Keratinocyte (primary cell): ENCODE results near the gene SETBP1.

Source experiments
- EZH2 ChIP-seq: IDR thresholded peaks from one replicate; pipeline ENCODE4 v1.6.1; 2012; ENCODE audit warnings: inconsistent platforms, mild to moderate bottlenecking, low read length, moderate library complexity
- TF ChIP-seq, protein P1 (sequence below), 3 experiments: IDR thresholded peaks in 1 of 3; conservative IDR thresholded peaks in 1 of 3; optimal IDR thresholded peaks in 1 of 3; 2 replicates in 2 of 3; 3 replicates in 1 of 3; pipeline versions ENCODE3 to v1.5.1; 2011; ENCODE audit warnings: low read length in 3 of 3, mild to moderate bottlenecking in 3 of 3, moderate library complexity in 2 of 3, control low read depth in 1 of 3, inconsistent platforms in 1 of 3; ENCODE audit not compliant: insufficient read depth in 2 of 3; ENCODE audit errors: extremely low read depth in 1 of 3

DNA sequence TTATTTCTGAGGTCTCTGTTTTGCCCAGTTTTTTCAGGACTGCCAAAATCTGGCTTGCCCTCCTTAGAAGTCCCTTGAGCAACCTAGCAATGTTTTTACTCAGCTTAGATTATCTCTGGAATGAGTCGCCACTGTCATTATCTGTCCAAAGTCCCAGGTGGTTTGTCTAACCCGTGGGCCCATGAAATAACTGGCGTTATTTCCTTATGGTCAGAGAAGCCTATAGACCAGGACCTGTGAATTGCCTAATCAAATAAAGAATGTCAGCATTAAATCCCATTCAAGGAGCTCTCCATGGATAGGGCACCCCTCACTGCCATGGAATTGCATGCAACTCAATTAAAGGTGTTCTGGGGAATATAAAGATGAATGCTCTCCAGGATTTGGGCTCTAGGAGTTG, 373.9 kb downstream of the SETBP1 start:
- TF ChIP-seq, protein P1, sequence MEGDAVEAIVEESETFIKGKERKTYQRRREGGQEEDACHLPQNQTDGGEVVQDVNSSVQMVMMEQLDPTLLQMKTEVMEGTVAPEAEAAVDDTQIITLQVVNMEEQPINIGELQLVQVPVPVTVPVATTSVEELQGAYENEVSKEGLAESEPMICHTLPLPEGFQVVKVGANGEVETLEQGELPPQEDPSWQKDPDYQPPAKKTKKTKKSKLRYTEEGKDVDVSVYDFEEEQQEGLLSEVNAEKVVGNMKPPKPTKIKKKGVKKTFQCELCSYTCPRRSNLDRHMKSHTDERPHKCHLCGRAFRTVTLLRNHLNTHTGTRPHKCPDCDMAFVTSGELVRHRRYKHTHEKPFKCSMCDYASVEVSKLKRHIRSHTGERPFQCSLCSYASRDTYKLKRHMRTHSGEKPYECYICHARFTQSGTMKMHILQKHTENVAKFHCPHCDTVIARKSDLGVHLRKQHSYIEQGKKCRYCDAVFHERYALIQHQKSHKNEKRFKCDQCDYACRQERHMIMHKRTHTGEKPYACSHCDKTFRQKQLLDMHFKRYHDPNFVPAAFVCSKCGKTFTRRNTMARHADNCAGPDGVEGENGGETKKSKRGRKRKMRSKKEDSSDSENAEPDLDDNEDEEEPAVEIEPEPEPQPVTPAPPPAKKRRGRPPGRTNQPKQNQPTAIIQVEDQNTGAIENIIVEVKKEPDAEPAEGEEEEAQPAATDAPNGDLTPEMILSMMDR (optimal IDR thresholded peaks at IDR 0.05 in 1 of 3, IDR thresholded peaks at IDR 0.05 in 1 of 3, conservative IDR thresholded peaks at IDR 0.05 in 1 of 3; ENCODE audit: extremely low read depth in 1 of 3, insufficient read depth in 2 of 3, low read length in 3 of 3), result no peak
- no peak for TF ChIP-seq EZH2
